ENCODE data around the gene CDK2.

- no peak for TF ChIP-seq POLR2A (IDR thresholded peaks at IDR 0.05)
- TF ChIP-seq CTCF (IDR thresholded peaks at IDR 0.05) = no peak
Observed at GRCh38 chr12:56007564-56008559, 41.2 kb downstream of the CDK2 start.

Data from lower leg skin (tissue), 3 donors.